Fibroblast of skin of left quadriceps (primary cell): ENCODE data around the gene ZNF592.
"Not testable (repeated sequence)": the region's sequence is repeated elsewhere in the genome, so short reads cannot be mapped to it uniquely, and the experiment has no call there.

Source experiments
- DNase-seq, 2 experiments: peaks; one replicate each; pipeline ENCODE4 v3.0.0-alpha.2; 2013; ENCODE audit warnings: low read depth in 2 of 2

The ZNF592 gene

DNA sequence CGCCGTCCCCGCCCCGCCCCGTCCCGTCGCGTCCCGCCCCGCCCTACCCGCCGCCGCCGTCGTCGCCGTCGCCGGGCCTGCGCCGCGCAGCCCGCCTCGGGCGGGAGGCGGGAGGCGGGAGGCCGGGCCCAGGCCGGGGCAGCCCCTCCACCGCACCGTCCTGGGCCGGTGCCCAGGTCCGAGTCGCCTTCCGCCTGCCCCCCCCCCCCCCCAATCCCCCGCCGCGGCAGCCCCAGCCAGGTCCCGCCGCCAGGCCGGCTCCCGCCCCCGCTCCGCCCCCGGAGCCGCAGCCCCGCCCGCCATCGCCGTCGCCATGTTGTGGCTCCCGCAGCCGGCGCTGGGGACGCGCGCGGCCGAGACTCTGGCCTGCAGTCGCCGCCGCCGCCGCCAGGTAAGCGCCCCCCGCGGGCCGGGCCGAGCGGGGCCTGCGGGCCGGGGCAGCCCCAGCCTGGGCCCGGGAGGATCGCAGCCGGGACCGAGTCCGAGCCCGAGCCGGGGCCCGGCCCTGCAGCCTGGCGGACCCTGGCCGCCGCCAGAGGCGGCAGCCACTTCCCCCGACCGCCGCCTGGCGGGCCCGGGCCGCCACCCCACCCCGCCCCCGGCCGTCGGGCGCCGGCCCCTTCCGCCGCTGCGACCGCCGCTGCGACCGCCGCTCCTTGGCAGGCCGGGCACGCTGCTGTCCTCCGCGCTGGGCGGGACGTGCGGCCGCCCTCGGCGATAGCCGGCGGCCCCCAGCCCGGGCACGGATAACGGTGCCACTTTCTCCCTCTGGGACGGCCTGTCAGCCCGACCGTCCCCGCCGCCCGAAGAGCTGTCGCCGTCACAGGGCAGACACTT, at the start of gene ZNF592:
Gene ZNF592 (plus strand): TSS at position 319 of the 837 bp plus-strand sequence. CDS start 34,084 bp downstream, outside the sequence.
- peak; percentile 27 to 35 for DNase-seq

- DNase-seq: no peak
Measured at GRCh38 chr15:84699538-84700191, 48.7 kb upstream of the ZNF592 start.

GRCh38 chr15:84702961-84703482, 45.4 kb upstream of the ZNF592 start:
- DNase-seq: no peak

- no peak for DNase-seq
Measured at GRCh38 chr15:84703808-84704207, 44.6 kb upstream of the ZNF592 start.

GRCh38 chr15:84714372-84714771, 34.0 kb upstream of the ZNF592 start:
- DNase-seq: no peak

- no peak for DNase-seq
Measured at GRCh38 chr15:84714821-84715220, 33.6 kb upstream of the ZNF592 start.

- no peak for DNase-seq
Measured at GRCh38 chr15:84715441-84716035, 32.9 kb upstream of the ZNF592 start.

DNA sequence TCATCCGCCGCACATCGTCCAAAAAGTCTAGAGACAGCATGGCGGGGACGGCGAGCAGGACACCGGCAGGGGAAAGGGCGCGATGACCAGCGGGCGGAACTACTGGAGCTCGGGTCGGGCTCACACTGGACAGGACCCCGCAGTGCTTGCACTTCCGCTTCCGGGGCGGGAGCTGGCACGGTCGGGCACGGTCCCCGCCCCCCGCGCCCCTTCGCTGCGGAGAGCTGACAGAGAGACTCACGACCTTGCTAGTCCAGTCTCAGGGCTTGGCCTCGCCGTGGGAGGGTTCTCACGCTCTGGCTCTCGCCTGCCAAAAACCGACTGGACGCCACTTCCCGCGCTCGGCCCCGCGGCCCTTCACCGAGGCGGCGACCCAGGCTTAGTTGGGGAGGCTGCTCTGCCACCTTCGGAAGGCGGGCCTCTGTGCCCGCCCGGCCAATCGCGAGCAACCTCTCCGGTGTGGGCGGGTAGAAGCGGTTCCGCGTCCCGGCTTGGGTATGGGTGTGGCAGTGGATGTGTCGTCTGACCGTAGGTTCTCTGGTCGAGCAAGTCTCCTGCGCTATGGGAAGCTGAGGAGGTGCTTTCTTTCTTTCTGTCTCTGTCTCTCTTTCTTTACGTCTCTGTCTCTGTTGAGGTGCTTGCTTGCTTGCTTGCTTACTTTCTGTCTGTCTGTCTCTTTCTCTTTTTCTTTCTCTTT, 32.2 kb upstream of the ZNF592 start, which contains the start of gene SEC11A:
Gene SEC11A (minus strand): TSS at position 104 of the 697 bp plus-strand sequence. CDS start 64 bp downstream, at position 40.
- DNase-seq: peak; percentile 71 to 74

DNA sequence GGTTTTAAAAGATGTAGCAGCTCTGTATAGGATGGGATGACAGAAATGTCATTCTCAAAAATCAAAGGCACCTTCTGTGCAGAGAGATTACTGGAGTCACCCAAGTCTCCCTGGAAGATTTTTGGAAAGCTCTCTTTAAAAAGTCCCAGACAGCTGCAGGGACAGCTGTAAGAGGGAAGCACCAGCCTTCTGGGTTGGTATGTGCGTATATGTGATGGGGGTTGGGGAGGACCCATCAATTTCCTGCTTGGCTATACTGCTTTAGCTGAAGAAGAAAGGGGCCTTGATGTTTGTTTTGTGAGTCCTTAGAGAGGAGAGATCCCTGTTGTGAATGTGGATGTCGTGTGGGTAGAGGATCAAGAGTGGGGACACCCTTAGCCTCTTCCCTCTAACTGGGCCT, 27.0 kb upstream of the ZNF592 start:
- DNase-seq: no peak

DNA sequence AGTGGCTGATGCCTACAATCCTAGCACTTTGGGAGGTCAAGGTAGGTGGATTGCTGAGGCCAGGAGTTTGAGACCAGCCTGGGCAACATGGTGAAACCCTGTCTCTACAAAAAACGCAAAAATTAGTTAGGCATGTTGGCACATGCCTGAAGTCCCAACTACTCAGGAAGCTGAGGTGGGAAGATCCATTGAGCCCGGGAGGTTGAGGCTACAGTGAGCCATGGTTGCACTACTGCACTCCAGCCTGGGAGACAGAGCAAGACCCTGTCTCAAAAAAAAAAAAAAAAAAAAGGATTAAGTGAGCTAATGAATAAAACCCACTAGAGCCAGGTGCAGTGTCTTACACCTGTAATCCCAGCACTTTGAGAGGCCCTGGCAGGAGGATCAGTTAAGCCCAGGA, 25.8 kb upstream of the ZNF592 start:
- no peak for DNase-seq

DNA sequence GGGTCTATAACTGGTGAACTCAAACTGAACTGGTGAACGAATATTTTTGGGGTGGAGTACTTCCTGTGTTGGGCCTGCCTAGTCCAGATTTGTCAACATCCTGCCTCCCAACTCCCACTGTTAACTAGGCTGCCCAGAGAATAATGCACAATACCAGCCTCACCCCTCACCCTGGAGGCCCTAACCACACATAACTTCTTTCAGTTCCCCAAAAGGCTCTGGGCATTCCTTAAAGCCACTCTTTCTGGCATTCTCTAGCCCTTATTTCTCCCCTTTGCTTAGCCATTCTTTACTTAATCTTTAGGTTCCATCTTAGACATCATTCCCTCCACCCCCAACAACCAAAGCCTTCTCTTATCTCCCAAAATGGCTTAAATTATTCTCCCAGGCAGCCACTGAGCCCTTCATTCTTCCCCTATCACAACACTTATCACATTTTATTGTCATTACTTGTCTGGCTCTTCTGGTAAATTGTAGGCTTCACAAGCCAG, 23.3 kb upstream of the ZNF592 start:
- no peak for DNase-seq

GRCh38 chr15:84727429-84727828, 21.0 kb upstream of the ZNF592 start:
- DNase-seq: no peak

GRCh38 chr15:84731774-84732173, 16.6 kb upstream of the ZNF592 start:
- no peak for DNase-seq

DNA sequence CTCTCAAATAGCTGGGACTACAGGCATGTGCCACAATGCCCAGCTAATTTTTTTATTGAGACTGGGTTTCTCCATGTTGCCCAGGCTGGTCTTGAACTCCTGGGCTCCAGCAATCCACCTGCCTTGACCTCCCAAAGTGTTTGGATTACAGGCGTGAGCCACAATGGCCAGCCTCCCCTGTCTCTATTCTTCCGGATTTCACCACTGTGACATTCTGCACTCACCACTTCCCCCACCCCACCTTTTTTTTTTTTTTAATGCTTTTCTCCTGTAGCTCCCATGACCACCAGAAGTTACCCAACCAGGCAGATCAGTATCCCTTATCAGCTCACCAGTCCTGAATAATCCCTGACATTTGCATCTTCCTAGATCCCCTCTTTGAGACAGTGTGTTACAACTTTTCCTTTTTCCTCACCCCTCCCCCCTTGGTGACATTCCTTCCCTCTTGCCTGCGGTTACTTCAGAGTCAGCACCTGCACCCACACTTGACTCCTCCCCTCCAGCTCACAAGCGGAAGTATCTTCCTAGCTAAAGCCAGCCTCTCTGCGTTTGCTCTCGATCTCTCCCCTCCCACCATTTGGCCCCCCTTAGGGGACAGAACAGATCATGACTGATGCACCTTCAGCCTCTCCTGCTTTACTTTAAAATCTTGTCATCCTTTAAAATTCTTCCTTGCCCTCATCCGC, 13.5 kb upstream of the ZNF592 start:
- no peak for DNase-seq

- not testable (repeated sequence) for DNase-seq
Measured at GRCh38 chr15:84735480-84736061, 12.8 kb upstream of the ZNF592 start.

GRCh38 chr15:84736375-84736774, 12.0 kb upstream of the ZNF592 start:
- no peak for DNase-seq

DNA sequence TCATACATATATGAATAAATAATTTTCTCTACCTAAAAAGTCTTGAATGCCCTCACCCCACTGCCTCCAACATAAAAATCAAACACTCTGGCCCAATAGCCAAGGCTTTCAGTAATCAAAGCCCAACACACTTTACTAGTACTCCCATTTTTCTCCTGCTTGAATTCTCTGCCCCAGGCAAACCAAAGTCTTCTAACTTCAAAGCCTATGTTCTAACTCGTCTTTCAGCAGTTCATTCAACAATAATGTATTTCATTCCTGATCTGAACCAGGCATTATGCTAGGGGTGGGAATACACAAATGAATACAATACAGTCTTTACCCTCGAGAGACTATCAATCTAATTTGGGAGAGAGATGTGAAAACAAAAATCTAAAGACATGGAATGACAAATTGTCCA, 11.4 kb upstream of the ZNF592 start:
- DNase-seq: no peak

DNA sequence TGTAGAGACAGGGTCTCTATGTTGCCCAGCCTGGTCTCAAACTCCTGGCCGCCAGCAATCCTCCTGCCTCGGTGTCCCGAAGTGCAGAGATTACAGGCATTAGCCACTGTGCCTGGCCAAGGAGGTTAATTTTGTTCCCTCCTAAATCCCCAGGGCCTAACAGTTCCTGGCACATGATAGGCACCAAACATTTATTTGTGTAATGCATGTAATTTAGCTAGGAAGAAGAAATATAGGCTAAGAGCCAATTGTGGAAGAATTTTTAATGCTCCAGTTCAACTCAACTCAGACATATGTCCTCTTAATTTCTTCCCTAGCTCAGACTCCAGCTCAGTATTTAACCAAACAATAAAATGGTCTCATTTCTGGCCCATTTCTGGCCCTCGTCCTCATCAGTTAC, 7.7 kb upstream of the ZNF592 start:
- no peak for DNase-seq

DNA sequence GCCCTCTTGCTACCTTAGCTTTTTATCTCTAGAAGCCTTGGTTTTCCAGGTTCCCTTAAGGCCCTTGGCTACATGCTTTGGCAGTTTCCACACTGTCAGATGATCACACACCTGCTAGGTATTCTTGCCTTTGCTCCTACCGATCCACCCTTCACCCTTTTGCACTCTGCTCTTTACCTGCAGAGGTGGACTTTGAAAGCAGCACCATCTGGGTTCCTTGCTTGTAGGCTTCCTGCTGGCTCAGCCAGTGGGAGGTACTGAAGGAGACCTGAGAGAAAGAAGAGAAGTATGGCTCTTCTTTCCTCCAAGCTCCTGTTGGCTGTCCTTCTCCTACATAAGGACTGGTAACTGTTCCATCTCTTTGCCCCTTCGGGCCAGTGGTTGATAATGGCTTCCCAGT, 7.3 kb upstream of the ZNF592 start:
- DNase-seq: no peak

DNA sequence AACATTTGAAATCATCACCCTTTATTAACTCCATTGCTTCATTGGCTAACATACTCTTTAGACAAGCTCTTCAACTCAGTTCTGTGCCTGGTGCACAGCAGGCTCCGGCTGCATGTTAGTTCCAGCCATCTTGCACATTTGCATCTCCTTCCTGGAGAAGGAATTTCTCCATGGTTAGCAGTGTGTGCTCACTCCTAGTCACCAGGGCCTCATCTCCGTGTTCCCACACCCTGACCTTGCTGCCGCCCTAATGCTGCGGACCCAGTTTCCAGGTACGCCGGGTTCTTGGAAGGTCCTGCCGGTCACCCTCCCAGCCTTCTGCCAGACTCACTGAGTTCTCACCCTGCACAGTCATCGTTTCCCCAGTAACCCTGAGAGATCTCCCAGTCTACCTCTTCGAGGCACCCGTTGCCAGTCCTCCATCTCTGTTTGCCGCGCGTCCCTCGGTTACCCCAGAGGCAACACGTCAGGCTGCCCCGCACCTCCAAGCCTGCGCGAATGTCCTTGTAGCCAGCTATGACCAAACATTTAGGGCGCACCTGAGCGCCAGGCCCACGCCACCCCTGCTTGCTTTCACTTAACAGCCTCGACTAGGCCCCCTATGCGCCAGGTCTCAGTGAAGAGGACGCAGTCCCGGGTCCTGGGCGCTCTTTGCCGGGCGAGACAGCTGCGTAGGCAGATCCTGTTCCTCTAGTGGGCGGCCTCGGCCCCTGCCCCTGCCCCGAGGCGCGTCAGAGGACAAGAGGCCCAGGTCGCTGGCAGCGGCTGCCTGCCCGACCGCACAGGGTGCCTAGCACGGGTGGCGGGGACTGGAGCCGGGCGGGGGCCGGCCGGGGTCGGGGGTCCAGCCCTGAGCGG, 747 bp upstream of the ZNF592 start:
- DNase-seq: no peak
